Kidney (tissue), 14 donors: ENCODE results near the gene MLLT6. TPM values are rescaled to one million over a fixed set of nuclear protein-coding genes. Genes with fewer than 3 reads are reported as not detected.

ENCODE experiments used
- DNase-seq, 5 donors: peaks; one replicate each; pipeline ENCODE4 v3.0.0-alpha.2; 2013 to 2020
- FAIRE-seq: peaks from 2 replicates; lab custom pipeline; 2012; peaks lifted over from hg19 to GRCh38; lab: Jason Lieb, UNC
- H3K27ac ChIP-seq, 2 donors: one replicate each; pipeline ENCODE4 v1.7.0; 2013; ENCODE audit warnings: low read depth in 2 of 2, low read length in 2 of 2, inconsistent platforms in 1 of 2
- H3K27me3 ChIP-seq: one replicate; pipeline ENCODE4 v1.7.1; 2013; ENCODE audit warnings: low read length, inconsistent platforms; ENCODE audit not compliant: control insufficient read depth, insufficient read depth
- H3K36me3 ChIP-seq, 3 donors: one replicate each; pipeline versions ENCODE4 v1.7.0 to v1.7.1; 2013; ENCODE audit warnings: low read length in 3 of 3, control low read depth in 1 of 3, inconsistent platforms in 1 of 3; ENCODE audit not compliant: insufficient read depth in 3 of 3, control insufficient read depth in 2 of 3
- H3K4me1 ChIP-seq, 3 donors: one replicate each; pipeline versions ENCODE4 v1.7.0 to v1.7.1; 2013; ENCODE audit warnings: low read length in 3 of 3, inconsistent platforms in 1 of 3, low read depth in 1 of 3; ENCODE audit not compliant: control insufficient read depth in 2 of 3, insufficient read depth in 2 of 3
- H3K4me3 ChIP-seq, 3 donors: one replicate each; pipeline versions ENCODE4 v1.7.0 to v1.8.1; 2013; ENCODE audit warnings: low read length in 3 of 3, control low read depth in 1 of 3, inconsistent platforms in 1 of 3
- H3K9ac ChIP-seq, 3 donors: one replicate each; pipeline versions ENCODE4 v1.7.0 to v1.7.1; 2013; ENCODE audit warnings: low read length in 3 of 3, control low read depth in 1 of 3, inconsistent platforms in 1 of 3
- H3K9me3 ChIP-seq, 3 donors: one replicate each; pipeline versions ENCODE4 v1.7.0 to v1.7.1; 2013; ENCODE audit warnings: low read length in 3 of 3, control low read depth in 1 of 3, inconsistent platforms in 1 of 3; ENCODE audit not compliant: control insufficient read depth in 2 of 3, insufficient read depth in 1 of 3
- CTCF ChIP-seq: IDR thresholded peaks from 3 replicates; pipeline ENCODE4 v1.5.1; 2012; ENCODE audit warnings: mild to moderate bottlenecking, moderate library complexity, borderline replicate concordance; ENCODE audit not compliant: insufficient read depth; ENCODE audit errors: extremely low read depth
- intact Hi-C: fragments of 100-400 bp; cut with DNase I; formaldehyde crosslinking; loops from one replicate; pipeline ENCODE4 v1.11.1; 2022
- microRNA-seq: library from miRNA; unstranded; fragments of <30 nt; microRNA quantifications from one replicate; pipeline ENCODE4 v1.2.0, GENCODE V29; 2020
- polyA plus RNA-seq: library from polyadenylated mRNA; stranded (reverse); fragments of 350-450 nt; fragmentation: Illumina TruSeq; extraction: RNeasy Lipid Tissue Mini Kit (QIAGEN cat#74804); gene quantifications from one replicate; pipeline ENCODE4 v1.2.3, GENCODE V29; 2014; ENCODE audit warnings: low read depth, low replicate concordance; ENCODE audit not compliant: insufficient read depth
- total RNA-seq: library from RNA; stranded (reverse); fragmentation: NEBNext Ultra II Directional; extraction: Animal tissue kit (Norgen Biotek cat#: 25700); gene quantifications from one replicate; pipeline ENCODE4 v1.2.1, GENCODE V29; 2021
- donor health status: control.
- donor health status: control.
- donor health status: control.
- donor health status: control.
- donor health status: control.
- donor health status: DM: yes; HTN: yes; CAD: no.
- donor health status: Normal renal cell carcinoma (clear cell type).

The MLLT6 gene
- total and polyA plus RNA-seq, 2 donors from 2014 or later, result 34.3 to 199 TPM

GRCh38 chr17:38768417-38768816 is 63.3 kb downstream of the MLLT6 start:
- FAIRE-seq, result no peak
- H3K27ac ChIP-seq, result no peak overlapping the region
- no peak for DNase-seq
- H3K4me1 ChIP-seq, result no peaks in the 10 kb centered on the region
- intact Hi-C loops, result no loop called here
- TF ChIP-seq CTCF, result no peak
- no peaks in the 10 kb centered on the region for H3K27me3 ChIP-seq
- no peaks in the 10 kb centered on the region for H3K9me3 ChIP-seq
- peaks cover 5 to 74% (median 46%) of the 10 kb centered on the region in 3 donors for H3K36me3 ChIP-seq
- H3K9ac ChIP-seq, result no peak overlapping the region
- H3K4me3 ChIP-seq, result no peak overlapping the region

- no peak overlapping the region for H3K4me3 ChIP-seq
- H3K4me1 ChIP-seq, result no peaks in the 10 kb centered on the region
- H3K36me3 ChIP-seq, result peaks cover 10 to 76% (median 55%) of the 10 kb centered on the region in 3 donors
- no peak overlapping the region for H3K9ac ChIP-seq
- H3K9me3 ChIP-seq, result no peaks in the 10 kb centered on the region
- H3K27me3 ChIP-seq, result no peaks in the 10 kb centered on the region
- intact Hi-C loops, result no loop called here
- no peak overlapping the region for H3K27ac ChIP-seq
- no peak for TF ChIP-seq CTCF
- no peak for FAIRE-seq
- no peak for DNase-seq
Measured at GRCh38 chr17:38773258-38773657, 68.2 kb downstream of the MLLT6 start.

- FAIRE-seq (no peak), DNase-seq (no peak)
- no peak for TF ChIP-seq CTCF
- H3K9ac ChIP-seq, result no peak overlapping the region
- H3K27ac ChIP-seq, result no peak overlapping the region
- H3K9me3 ChIP-seq, result no peaks in the 10 kb centered on the region
- H3K4me3 ChIP-seq, result no peak overlapping the region
- H3K36me3 ChIP-seq, result peaks cover 19 to 84% (median 63%) of the 10 kb centered on the region in 3 donors
- H3K27me3 ChIP-seq, result no peaks in the 10 kb centered on the region
- no peaks in the 10 kb centered on the region for H3K4me1 ChIP-seq
- intact Hi-C loops, result no loop called here
Measured at GRCh38 chr17:38777641-38778250, 72.7 kb downstream of the MLLT6 start.

Small RNA genes lying within 50 kb of the gene (microRNA-seq; reads per million reads assigned to microRNA genes)
- gene MIR4726 (not detected), gene MIR4734 (not detected)

Other genes with a start within 250 kb of the MLLT6 start
- gene SRCIN1, start 99.3 kb upstream of the MLLT6 start, total RNA-seq, result 6.1 TPM
- gene SRCIN1, start 99.3 kb upstream of the MLLT6 start, polyA plus RNA-seq, result 0.34 TPM
- 1.3 TPM for gene EPOP, start 30.3 kb upstream of the MLLT6 start, total RNA-seq
- 0.49 TPM for gene EPOP, start 30.3 kb upstream of the MLLT6 start, polyA plus RNA-seq
- gene CISD3, start 25.1 kb downstream of the MLLT6 start, total RNA-seq, result 37.7 TPM
- 152 TPM for gene CISD3, start 25.1 kb downstream of the MLLT6 start, polyA plus RNA-seq
- gene PCGF2, start 43.1 kb downstream of the MLLT6 start, total RNA-seq, result 62.2 TPM
- gene PCGF2, start 43.1 kb downstream of the MLLT6 start, polyA plus RNA-seq, result 111 TPM
- 156 TPM for gene PSMB3, start 47.5 kb downstream of the MLLT6 start, total RNA-seq
- 347 TPM for gene PSMB3, start 47.5 kb downstream of the MLLT6 start, polyA plus RNA-seq
- gene PIP4K2B, start 94.3 kb downstream of the MLLT6 start, total RNA-seq, result 41.2 TPM
- gene PIP4K2B, start 94.3 kb downstream of the MLLT6 start, polyA plus RNA-seq, result 15.3 TPM
- gene CWC25, start 120.0 kb downstream of the MLLT6 start, total RNA-seq, result 25.7 TPM
- 12.9 TPM for gene CWC25, start 120.0 kb downstream of the MLLT6 start, polyA plus RNA-seq
- 1,183 TPM for gene RPL23, start 148.4 kb downstream of the MLLT6 start, total RNA-seq
- 2,399 TPM for gene RPL23, start 148.4 kb downstream of the MLLT6 start, polyA plus RNA-seq
- 138 TPM for gene LASP1, start 164.8 kb downstream of the MLLT6 start, total RNA-seq
- gene LASP1, start 164.8 kb downstream of the MLLT6 start, polyA plus RNA-seq, result 62.5 TPM